Right renal cortex interstitium (tissue), 3 donors: ENCODE measurements around the gene RNASET2. TPM values are rescaled to one million over a fixed set of nuclear protein-coding genes. Genes with fewer than 3 reads are reported as not detected.
"Not testable (repeated sequence)": the region's sequence is repeated elsewhere in the genome, so short reads cannot be mapped to it uniquely, and the experiment has no call there.

Source experiments
- DNase-seq, 3 donors: peaks; one replicate each; pipeline ENCODE4 v3.0.0-alpha.2; 2013; ENCODE audit warnings: low read depth in 3 of 3, low spot score in 2 of 3
- polyA plus RNA-seq, 3 donors: library from polyadenylated mRNA; unstranded; fragments of 120-200 nt; gene quantifications; one replicate each; pipeline ENCODE4 v1.2.1, GENCODE V29; 2013; ENCODE audit not compliant: insufficient read length in 3 of 3

Gene RNASET2
- polyA plus RNA-seq, 3 donors: 42.7 to 55.4 (median 50.7) TPM

DNA sequence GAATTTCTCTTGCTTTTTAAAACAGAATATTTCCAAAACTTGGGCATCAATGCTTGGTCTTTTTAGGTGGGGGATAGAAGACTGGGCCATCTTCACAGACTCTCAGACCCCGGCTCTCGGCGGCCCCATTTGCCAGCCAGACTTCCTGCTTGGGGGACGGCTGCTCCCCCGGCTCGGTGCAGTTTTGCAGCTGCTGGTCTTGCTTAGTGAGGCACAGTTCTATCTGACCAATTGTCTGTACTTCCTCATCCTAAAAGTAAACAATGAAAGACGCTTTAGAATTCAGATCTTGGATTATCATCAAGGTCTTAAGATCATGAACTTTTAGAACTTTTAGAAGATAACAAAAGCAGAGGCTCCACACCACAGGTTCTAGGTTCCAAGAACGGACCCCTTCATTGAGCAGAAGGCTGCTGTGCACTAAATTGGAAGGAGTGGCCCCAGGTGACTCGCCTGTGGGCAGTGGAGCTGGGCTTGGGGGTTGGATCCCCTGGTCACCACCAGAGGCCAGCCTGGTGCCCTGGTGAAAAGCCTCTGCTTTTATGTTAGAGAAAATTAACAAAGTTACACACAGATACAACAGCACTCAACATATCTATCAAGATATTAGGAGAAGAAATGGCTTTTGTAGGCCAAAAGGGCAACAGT is 26.7 kb downstream of the RNASET2 start:
- no peak for DNase-seq

DNA sequence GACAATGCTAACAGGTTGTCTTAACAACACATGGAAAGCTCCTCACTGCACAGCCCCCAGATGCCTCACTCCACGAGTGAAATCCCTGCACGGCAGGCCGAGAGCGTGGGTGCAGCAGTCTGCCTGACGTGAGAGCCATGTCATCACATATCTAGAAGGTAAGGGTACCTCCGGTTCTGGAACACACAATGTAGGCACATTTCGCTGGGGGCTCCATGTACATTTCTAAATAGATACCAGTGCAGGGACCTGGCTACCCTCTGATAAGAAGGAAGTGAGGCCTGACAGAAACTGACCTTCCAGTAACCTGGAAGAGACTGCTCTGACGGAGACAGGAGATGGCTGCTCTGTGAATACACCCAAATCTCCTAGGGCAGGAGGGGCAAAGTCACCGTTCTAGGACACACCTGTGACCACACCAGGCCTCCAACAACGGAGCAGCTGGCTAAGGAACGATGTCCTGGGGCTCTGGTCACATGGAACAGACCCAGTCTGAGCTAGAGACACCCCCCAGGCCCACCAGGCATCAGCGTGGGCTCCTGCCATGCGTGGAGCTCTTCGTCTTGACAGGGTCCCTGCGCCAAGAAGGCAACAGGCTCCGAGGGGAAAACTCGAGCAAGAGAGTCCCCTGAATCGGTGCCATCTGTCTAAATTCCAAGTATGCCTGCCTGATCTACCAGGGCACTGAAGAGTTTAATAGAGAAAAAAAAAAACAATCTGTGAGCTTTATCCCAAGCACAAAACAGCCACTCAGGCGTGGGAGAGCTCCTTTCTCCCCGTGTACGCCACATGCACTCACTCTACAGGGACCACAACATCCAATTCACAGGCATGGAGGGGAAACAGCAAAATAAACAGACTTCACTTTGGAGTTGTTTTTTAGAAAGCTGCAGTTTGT is 27.5 kb downstream of the RNASET2 start:
- DNase-seq: no peak

GRCh38 chr6:166927935-166928643 is 28.3 kb downstream of the RNASET2 start:
- DNase-seq: no peak

DNA sequence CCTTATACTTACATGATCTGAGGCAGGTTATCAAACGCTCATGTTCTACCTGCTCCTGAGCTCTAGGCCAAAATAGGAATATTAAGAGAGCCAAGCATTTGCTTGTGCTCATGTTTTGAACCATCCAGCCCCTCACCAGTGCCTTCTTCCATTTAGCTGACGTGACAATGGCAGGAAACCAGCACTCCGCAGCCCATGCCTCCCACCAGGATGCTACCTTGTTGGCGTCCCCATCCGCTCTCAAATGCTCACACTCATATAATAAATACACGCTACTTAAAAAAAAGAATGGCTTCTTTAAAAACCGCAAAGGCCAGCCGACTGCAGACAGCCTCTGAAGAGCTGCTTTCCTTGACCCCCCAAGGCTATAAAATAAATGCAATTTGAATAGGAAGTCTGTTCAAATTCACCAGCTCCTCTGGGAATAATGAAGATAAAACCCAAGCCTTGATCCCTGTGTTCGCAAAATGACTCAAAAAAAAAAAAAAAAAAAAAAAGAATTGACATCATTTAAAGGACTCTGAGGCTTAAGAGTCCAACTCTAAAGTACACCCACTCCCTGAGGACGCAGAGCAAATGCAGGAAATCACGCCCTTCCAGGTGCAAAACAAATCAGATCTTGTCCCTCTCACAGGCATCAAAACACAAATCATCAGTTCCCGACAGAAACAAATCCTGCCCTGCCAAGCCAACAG is 29.0 kb downstream of the RNASET2 start:
- no peak for DNase-seq

GRCh38 chr6:166926748-166927147 is 29.6 kb downstream of the RNASET2 start:
- DNase-seq: no peak

DNA sequence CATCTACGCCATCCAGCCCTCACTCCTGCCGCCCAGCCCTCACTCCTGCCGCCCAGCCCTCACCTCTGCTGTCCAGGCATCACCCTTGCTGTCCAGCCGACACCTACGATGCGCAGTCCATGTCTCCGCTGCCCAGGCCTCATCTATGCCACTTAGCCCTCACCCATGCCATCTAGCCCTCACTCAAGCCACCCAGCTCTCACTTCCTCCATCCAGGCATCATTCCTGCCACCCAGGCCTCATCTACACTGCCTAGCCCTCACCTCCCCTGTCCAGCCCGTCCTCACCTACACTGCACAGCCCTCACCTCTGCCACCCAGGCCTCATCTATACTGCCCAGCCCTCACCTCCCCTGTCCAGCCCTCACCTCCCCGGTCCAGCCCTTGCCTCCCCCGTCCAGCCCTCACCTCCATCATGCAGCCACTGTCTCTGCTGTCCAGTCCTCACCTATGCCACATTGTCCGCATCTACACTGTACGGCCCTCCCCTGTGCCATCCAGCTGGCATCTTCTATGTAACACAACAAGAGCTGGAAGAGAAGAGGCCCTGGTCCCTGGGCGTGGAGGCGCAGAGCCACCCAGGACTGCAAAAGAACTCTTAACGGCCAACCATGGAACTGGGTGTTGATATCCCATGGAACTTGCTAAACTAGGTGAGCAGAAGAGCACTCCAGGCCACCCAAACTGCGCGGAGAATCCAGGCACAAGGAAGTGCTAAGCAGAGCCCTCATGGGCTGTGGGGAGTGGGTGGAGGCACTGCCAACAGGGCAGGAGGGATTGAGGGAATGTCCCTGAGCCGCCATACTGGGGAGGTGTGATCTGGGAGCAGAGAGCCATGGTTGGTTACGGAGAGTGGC is 31.0 kb downstream of the RNASET2 start:
- no peak for DNase-seq

DNA sequence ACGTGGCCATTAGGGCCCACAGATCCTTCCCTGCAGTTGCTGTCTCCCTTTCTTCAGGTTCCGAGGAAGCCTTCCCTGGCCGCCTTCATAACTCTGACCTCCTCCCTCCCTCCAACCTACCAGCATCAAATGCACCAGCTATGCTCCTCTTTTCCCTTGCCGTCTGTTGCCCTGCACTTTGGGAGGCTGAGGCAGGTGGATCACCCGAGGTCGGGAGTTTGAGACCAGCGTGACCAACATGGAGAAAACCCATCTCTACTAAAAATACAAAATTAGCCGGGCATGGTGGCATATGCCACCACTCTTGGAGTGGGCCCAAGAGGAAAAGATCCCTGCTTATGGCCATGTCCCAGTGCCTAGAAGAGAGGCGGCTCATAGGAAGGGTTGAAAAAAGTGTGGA is 31.8 kb downstream of the RNASET2 start:
- no peak for DNase-seq

GRCh38 chr6:166922937-166923336 is 33.4 kb downstream of the RNASET2 start:
- no peak for DNase-seq

DNA sequence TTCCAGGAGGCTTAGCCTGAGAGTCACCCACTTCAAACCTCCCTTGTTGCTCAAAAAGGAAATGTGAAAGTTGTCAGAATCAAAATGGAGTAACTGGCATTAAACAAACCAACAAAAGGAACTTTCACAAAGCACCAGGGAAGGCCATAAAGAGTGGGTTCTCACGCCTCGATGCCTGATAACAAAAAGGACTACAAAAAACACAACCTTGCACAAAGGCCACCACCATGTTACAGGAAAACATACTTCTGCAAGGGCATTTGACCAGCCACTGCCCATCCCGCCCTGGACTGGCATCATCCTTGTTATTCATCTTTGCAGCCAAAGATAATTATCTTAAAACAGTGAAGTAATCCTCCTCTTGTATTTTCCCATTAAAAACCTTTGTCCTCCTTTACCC is 34.8 kb downstream of the RNASET2 start:
- DNase-seq: no peak

GRCh38 chr6:166916824-166917223 is 39.5 kb downstream of the RNASET2 start:
- no peak for DNase-seq

GRCh38 chr6:166915484-166915883 is 40.9 kb downstream of the RNASET2 start:
- DNase-seq: not testable (repeated sequence)

DNA sequence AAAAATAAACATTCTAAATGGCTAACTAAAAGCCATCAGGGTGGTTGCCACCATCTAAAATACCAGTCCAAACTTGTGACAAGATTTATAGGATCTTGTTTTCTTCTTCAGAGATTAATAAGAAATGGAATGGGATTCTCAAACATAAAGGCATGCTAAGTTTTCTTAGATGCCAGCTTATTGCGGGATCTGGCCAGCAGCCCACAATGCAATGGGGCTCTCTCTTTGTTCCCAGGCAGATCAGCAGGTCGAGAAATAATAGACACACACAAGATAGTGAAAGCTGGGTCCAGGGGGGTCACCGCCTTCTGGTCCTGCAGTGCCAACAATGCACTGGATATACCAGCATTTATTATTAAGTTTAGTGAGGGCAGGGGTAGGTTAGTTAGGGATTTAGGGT is 41.4 kb downstream of the RNASET2 start:
- not testable (repeated sequence) for DNase-seq

- DNase-seq: no peak
Measured at GRCh38 chr6:166911248-166911677, 45.1 kb downstream of the RNASET2 start.

- no peak for DNase-seq
Measured at GRCh38 chr6:166910601-166911000, 45.7 kb downstream of the RNASET2 start.

DNA sequence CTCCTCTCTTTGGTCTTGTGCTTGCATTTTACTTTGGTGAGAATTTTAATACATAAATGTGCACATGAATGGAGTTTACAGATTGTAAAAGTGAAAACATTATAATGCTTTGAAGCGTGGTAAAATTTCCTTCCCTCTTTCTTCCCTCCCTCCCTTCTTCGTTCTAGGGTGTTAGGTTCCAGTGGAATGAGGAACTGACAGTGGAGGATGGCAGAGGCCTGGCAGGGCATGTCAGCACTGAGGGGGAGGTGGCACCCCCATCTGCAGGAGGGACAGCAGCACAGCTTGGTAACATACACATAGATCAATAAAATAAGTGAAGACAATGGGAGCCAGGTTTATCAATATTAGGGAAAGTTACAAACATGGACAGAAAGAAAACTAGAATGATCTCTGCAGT is 47.5 kb downstream of the RNASET2 start:
- no peak for DNase-seq

GRCh38 chr6:166907871-166908806 is 48.2 kb downstream of the RNASET2 start:
- DNase-seq: no peak

GRCh38 chr6:166907373-166907841 is 48.9 kb downstream of the RNASET2 start:
- no peak for DNase-seq

- no peak for DNase-seq
Measured at GRCh38 chr6:166906376-166907044, 49.8 kb downstream of the RNASET2 start.
